ENCODE data around the gene PSTPIP1.

PSTPIP1 gene

GRCh38 chr15:77030048-77030927 is 35.4 kb downstream of the PSTPIP1 start:
- no peak for DNase-seq (ENCODE audit: low read depth, low spot score)

GRCh38 chr15:77030928-77031375 is 36.0 kb downstream of the PSTPIP1 start:
- DNase-seq (ENCODE audit: low read depth, low spot score), result no peak

GRCh38 chr15:77031376-77032050 is 36.6 kb downstream of the PSTPIP1 start:
- DNase-seq (ENCODE audit: low read depth, low spot score), result no peak

GRCh38 chr15:77032052-77032646 is 37.2 kb downstream of the PSTPIP1 start:
- no peak for DNase-seq (ENCODE audit: low read depth, low spot score)

GRCh38 chr15:77032647-77033416 is 37.9 kb downstream of the PSTPIP1 start:
- DNase-seq (ENCODE audit: low read depth, low spot score), result no peak

GRCh38 chr15:77033417-77033728 is 38.4 kb downstream of the PSTPIP1 start:
- no peak for DNase-seq (ENCODE audit: low read depth, low spot score)

- DNase-seq (ENCODE audit: low read depth, low spot score), result no peak
Observed at GRCh38 chr15:77033729-77034671, 39.1 kb downstream of the PSTPIP1 start.

GRCh38 chr15:77034695-77035489 is 40.0 kb downstream of the PSTPIP1 start:
- DNase-seq (ENCODE audit: low read depth, low spot score), result no peak

- no peak for DNase-seq (ENCODE audit: low read depth, low spot score)
Observed at GRCh38 chr15:77035584-77035983, 40.7 kb downstream of the PSTPIP1 start.

- DNase-seq (ENCODE audit: low read depth, low spot score), result no peak
Observed at GRCh38 chr15:77035999-77036471, 41.1 kb downstream of the PSTPIP1 start.

GRCh38 chr15:77036537-77037387 is 41.8 kb downstream of the PSTPIP1 start:
- no peak for DNase-seq (ENCODE audit: low read depth, low spot score)

GRCh38 chr15:77037388-77038209 is 42.7 kb downstream of the PSTPIP1 start:
- no peak for DNase-seq (ENCODE audit: low read depth, low spot score)

- DNase-seq (ENCODE audit: low read depth, low spot score), result no peak
Observed at GRCh38 chr15:77038312-77039216, 43.6 kb downstream of the PSTPIP1 start.

GRCh38 chr15:77039217-77039533 is 44.2 kb downstream of the PSTPIP1 start:
- DNase-seq (ENCODE audit: low read depth, low spot score), result no peak

GRCh38 chr15:77039848-77040247 is 44.9 kb downstream of the PSTPIP1 start:
- DNase-seq (ENCODE audit: low read depth, low spot score), result no peak

- no peak for DNase-seq (ENCODE audit: low read depth, low spot score)
Observed at GRCh38 chr15:77040673-77041072, 45.7 kb downstream of the PSTPIP1 start.
